ENCODE results near the gene ETAA1. TPM values are rescaled to one million over a fixed set of nuclear protein-coding genes. Genes with fewer than 3 reads are reported as not detected.

The ETAA1 gene
- total RNA-seq, 1 experiment from 2014 or later = 18.8 TPM

DNA sequence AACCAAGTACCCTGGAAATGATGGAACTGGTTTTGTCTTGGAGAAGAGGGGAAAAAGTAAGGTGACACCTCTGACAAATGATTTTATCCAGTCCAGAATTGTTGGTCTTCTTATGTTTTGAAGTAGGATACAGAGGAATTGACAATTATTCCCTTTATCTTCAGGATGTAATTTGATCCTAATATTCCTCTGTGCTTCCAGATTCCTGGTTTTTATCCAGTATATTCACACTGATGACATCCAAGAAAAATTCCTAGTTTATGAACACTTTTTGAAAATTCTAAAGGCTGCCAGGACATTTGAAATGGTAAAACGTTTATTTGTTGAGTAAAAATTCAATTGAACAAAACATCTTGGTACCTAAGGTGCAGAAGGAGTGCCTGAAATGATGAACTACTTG, 22.2 kb upstream of the ETAA1 start:
- H3K56ac ChIP-seq (ENCODE audit: insufficient read length, low read depth, low read length) = no peak overlapping the region
- H3K4ac ChIP-seq (ENCODE audit: low read depth, low read length) = no peak overlapping the region
- H3K79me2 ChIP-seq (ENCODE audit: insufficient read depth, low read length) = no peaks in the 10 kb centered on the region
- H4K20me1 ChIP-seq (ENCODE audit: control insufficient read depth, insufficient read depth, insufficient read length) = no peaks in the 10 kb centered on the region
- H3K4me1 Mint-ChIP-seq = no peaks in the 10 kb centered on the region
- H3K14ac ChIP-seq (ENCODE audit: insufficient read depth, low read length) = no peak overlapping the region
- H4K91ac ChIP-seq (ENCODE audit: insufficient read length, low read depth, low read length) = no peak overlapping the region
- H3K79me1 ChIP-seq (ENCODE audit: insufficient read depth, low read depth, low read length, poor library complexity, severe bottlenecking) = no peaks in the 10 kb centered on the region
- H3K27ac Mint-ChIP-seq = no peak overlapping the region
- H3K18ac ChIP-seq (ENCODE audit: insufficient read length, low read depth, low read length) = no peak overlapping the region
- no peaks in the 10 kb centered on the region for H3K27me3 Mint-ChIP-seq (ENCODE audit: low read depth)
- no peak overlapping the region for H4K8ac ChIP-seq (replicated peaks; ENCODE audit: insufficient read length, low read depth, low read length)
- H2AFZ ChIP-seq (ENCODE audit: low read length) = no peak overlapping the region
- no peak overlapping the region for H4K5ac ChIP-seq (ENCODE audit: insufficient read length, low read depth, low read length)
- no peaks in the 10 kb centered on the region for H3K9me3 ChIP-seq (ENCODE audit: control insufficient read depth, low read depth, low read length)
- H3K23me2 ChIP-seq (ENCODE audit: insufficient read length, low read depth, low read length, poor library complexity, severe bottlenecking) = no peaks in the 10 kb centered on the region
- H3T11ph ChIP-seq (ENCODE audit: low read length) = no peak overlapping the region
- TF ChIP-seq, protein P1, sequence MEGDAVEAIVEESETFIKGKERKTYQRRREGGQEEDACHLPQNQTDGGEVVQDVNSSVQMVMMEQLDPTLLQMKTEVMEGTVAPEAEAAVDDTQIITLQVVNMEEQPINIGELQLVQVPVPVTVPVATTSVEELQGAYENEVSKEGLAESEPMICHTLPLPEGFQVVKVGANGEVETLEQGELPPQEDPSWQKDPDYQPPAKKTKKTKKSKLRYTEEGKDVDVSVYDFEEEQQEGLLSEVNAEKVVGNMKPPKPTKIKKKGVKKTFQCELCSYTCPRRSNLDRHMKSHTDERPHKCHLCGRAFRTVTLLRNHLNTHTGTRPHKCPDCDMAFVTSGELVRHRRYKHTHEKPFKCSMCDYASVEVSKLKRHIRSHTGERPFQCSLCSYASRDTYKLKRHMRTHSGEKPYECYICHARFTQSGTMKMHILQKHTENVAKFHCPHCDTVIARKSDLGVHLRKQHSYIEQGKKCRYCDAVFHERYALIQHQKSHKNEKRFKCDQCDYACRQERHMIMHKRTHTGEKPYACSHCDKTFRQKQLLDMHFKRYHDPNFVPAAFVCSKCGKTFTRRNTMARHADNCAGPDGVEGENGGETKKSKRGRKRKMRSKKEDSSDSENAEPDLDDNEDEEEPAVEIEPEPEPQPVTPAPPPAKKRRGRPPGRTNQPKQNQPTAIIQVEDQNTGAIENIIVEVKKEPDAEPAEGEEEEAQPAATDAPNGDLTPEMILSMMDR (conservative IDR thresholded peaks at IDR 0.05) = no peak
- H3K4me1 ChIP-seq (ENCODE audit: insufficient read depth, low read length) = no peaks in the 10 kb centered on the region
- H2BK15ac ChIP-seq (ENCODE audit: low read depth, low read length) = no peak overlapping the region
- no peak overlapping the region for H3K23ac ChIP-seq (ENCODE audit: insufficient read length, low read depth, low read length)
- H2AK5ac ChIP-seq (ENCODE audit: insufficient read length, low read length) = no peak overlapping the region
- WGBS (ENCODE audit: extremely low coverage, insufficient read length, low lambda C conversion rate) = no CpG with 5 or more reads among the region's 1 CpG
- no peak for DNase-seq
- no peak overlapping the region for H3K9ac ChIP-seq (ENCODE audit: extremely low read depth, insufficient read length, low read length)
- H2BK12ac ChIP-seq (ENCODE audit: insufficient read length, low read depth, low read length) = no peak overlapping the region
- peaks cover 5 to 14% of the 10 kb centered on the region in 2 experiments; a peak in 3 of 5 replicates for H3K9me3 Mint-ChIP-seq
- no peak overlapping the region for H3K27ac ChIP-seq (ENCODE audit: insufficient read length, low read depth, low read length)
- H3K4me2 ChIP-seq (ENCODE audit: insufficient read depth, insufficient read length, low read length) = no peak overlapping the region
- H3K27me3 ChIP-seq (ENCODE audit: insufficient read depth, low read length) = no peaks in the 10 kb centered on the region
- H3K36me3 Mint-ChIP-seq (ENCODE audit: insufficient read depth in 1 of 3, low read depth in 3 of 3) = peaks cover 0 to 5% (median 0%) of the 10 kb centered on the region in 3 experiments; a peak in 1 of 7 replicates
- H2BK20ac ChIP-seq (ENCODE audit: low read depth, low read length, poor library complexity, severe bottlenecking) = no peak overlapping the region
- no peak overlapping the region for H3K4me3 Mint-ChIP-seq
- no peak overlapping the region for H2BK5ac ChIP-seq (ENCODE audit: insufficient read length, low read length)
- H2BK120ac ChIP-seq (ENCODE audit: low read depth, low read length, poor library complexity, severe bottlenecking) = no peak overlapping the region
